NCI-H2196 treated with DMSO at 0.1 percent for 48 hours (cell line): ENCODE results near the gene KIAA1671.
"Not testable (repeated sequence)": the region's sequence is repeated elsewhere in the genome, so short reads cannot be mapped to it uniquely, and the experiment has no call there.

ENCODE experiments used
- DNase-seq: peaks from one replicate; lab custom pipeline; 2025; ENCODE audit not compliant: unreplicated experiment; lab: John Stamatoyannopoulos, UW

The KIAA1671 gene

GRCh38 chr22:24951942-24952836 is at the start of gene KIAA1671:
Gene KIAA1671 (plus strand): TSS chr22:24952716. CDS start chr22:25028000, 75,284 bp downstream.
- peak; percentile 39 for DNase-seq

DNA sequence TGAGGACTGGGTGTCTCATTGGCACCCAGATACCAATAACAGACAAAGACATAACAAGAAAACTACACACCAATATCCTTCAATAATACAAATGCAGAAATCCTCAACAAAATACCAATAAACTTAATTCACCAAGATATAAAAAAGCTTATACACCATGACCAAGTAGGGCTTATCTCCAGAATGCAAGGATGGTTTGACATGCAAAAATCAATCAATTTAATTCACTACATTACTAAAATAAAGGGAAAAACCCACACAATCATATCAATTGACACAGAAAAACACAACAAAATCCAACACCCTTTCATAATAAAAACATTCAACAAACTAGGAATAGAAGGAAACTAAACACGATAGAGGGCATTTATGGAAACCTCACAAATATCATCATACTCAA is 46.6 kb upstream of the KIAA1671 start:
- no peak for DNase-seq

DNA sequence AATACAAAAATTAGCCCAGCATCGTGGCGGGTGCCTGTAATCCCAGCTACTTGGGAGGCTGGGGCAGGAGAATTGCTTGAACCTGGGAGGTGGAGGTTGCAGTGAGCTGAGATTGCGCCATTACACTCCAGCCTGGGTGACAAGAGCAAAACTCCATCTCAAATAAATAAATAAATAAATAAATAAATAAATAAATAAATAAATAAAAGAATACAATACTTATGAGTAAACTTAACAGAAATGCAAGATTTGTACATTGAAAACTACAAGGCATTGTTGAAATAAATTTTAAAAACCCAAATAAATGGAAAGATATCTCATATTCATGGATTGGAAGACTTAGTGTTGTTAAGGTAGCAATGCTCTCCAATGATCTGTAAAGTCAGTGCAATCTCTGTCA is 45.4 kb upstream of the KIAA1671 start:
- DNase-seq: not testable (repeated sequence)

- no peak for DNase-seq
These were observed 32.5 kb upstream of the KIAA1671 start for GRCh38 chr22:24920029-24920428.

DNA sequence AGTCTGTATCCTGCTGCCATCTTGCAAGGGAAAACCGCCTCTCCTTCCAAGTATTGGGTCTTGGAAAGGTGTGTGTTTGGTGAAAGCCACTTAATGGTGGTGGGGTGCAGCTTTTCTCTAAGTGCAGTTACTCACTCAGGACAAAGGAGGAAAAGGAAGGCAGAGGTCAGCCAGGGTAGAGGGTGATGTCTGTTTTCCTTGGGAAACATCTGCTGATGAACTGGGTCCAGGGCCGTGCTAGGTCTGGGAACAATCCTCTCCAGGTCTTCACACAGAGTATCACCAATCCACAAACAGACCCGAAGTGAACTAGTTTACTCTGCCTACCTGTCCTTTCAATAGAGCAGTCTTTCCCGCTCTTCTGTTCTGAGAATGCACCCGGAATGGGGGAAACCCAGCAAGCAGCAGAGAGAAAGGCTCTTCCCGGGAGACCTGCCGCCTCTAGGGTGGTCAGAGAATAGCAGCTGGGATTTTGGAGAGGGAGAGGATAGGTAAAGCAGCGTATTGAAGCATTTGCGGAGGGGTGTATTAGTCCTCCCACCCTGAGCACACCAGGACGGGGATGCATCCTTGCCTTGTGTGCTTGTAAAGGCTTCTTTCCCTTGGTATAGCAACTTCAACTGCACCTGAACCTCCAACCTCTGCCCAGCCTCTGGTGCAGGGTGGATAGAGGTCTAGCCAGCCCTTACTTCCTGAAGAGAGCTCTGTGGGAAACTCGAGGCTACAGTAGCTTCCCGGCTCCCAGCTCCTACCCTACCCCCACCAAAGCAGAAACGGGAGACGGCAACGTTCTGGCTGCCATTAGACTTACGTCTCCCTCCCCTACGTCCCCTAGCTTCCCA is 26.7 kb upstream of the KIAA1671 start:
- no peak for DNase-seq

DNA sequence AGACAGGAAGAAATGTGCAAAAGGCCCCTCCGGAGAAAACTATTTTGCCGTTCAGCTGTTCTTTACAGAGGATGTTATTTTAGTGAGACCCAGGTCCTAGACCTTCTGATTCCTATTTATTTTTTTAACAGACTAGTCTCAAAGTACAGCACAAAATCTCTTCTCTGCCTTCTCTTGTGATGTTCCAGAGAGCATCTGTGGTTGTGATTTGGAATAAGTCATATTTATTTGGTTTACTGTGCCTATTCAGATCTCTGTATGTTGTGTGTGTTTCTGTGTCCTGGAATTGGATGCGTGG is 26.1 kb upstream of the KIAA1671 start:
- no peak for DNase-seq

- DNase-seq: no peak
These were observed 25.5 kb upstream of the KIAA1671 start for GRCh38 chr22:24926849-24927579.

DNA sequence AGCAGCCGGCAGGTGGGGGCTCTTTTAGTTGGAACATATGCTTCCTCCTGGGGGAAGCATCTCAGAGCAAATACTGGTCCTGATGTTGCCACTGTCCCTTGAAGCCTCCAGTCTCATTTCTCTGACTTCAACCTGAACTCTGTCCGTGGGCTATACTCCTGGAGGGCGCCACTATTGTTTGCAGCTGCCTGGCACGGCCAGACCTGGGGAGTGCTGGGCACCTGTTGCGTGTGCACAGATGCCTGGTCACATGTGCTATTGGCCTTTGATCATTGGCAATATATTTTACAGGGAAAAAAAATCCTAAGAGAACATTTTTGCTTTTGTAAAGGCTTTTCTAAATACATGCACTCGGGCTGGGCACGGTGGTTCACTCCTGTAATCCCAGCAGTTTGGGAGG is 24.2 kb upstream of the KIAA1671 start:
- no peak for DNase-seq

DNA sequence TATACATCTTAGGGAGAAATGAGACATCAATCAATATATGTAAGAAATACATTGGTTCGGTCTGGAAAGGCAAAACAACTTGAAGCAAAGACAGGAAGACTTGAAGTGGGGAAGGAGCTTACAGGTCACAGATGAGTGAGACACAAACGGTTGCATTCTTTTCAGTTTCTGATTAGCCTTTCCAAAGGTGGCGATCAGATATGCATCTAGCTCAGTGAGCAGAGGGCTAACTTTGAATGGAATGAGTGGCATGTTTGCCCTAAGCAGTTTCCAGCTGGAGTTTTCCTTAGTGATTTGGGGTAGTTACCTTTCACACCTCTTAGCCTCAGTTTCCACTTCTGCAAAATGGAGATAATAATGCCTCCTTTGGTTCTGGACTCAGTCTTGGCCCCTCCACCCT is 21.8 kb upstream of the KIAA1671 start:
- no peak for DNase-seq

DNA sequence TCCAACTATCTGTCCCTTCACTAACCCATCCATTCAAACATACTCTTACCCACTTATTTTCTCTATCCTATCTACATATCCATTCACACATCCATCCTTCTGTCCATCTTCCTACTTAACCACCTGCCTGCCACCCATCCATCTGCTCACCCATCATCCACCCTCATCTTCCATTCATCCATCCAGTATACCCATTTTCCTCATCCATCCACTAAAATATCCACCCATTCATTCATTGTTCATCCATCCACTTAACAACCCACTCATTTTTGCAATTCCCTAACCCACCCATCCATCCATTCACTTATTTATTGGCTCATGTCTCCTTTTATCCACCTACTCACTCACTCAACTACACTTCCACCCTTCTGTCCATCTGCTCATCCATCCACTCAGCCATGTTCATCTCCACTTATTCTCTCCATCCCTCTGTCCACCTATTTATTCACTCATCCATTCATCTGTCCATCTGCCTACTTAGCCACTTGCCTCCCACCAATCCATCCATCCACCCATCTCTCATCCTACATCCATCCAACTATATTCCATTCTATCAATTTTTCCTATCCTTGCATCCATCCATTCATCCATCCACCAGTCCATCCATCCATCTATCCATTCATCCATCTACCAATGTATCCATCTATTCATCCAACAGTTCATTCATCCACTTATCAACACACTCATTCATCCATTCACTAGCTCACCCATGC is 16.6 kb upstream of the KIAA1671 start:
- no peak for DNase-seq

DNA sequence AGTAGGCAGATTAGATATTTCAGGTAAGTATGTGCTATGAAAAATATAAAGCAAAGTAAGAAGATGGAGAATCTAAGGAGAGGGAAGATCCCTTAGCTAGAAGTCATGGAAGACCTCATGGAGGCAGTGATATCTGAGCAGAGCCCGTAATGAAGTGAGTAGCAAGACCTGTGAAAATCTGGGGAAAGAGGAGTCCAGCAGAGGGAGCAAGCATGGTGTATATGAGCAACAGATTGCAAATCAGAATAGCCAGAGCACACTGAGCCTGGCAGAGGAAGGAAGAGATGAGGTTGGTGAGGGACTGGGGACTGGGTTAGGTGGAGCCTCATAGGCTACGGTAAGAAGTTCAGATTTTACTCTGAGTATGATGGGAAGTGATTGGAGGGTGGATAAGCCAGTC is 15.4 kb upstream of the KIAA1671 start:
- DNase-seq: no peak

GRCh38 chr22:24938741-24939341 is 13.7 kb upstream of the KIAA1671 start:
- DNase-seq: peak; percentile 15

GRCh38 chr22:24942301-24942700 is 10.2 kb upstream of the KIAA1671 start:
- no peak for DNase-seq

- DNase-seq: no peak
These were observed 8.1 kb upstream of the KIAA1671 start for GRCh38 chr22:24944217-24944937.

- DNase-seq: no peak
These were observed 7.1 kb upstream of the KIAA1671 start for GRCh38 chr22:24945430-24945829.

DNA sequence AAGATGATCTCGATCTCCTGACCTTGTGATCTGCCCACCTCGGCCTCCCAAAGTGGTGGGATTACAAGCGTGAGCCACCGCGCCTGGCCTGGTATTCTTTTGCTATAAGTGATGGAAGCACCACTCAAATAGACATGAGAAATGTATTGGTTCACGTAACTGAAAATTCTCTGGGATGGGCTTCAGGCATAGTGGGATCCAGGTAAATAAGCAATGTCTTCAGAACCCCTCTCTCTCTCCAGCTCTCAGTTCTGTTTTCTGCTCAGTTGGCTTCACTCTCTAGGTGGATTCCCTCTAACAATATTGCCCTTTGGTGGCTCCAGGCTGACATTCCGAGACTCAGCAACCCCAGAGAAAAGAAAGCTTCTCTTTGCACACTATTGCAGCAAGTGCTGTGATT is 5.1 kb upstream of the KIAA1671 start:
- DNase-seq: no peak

DNA sequence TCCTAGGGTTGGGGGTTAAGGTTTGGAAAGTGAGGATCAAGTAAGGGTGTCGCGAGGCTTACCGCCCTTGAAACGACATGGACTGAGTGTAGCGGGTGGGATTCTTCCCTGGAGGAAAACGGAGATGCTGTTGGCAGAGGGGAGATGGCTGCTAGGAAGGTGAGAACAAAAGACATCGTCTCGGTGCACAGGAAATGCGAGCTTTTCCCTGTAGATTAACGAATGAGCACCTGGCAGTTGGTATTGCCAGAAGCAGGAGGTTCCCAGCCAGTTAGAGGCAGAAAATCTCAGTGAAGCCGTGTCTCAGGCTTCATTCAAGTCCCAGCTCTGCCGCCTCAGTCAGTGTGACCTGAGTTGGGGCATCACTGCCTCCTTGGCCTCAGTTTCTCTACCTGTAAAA is 4.6 kb upstream of the KIAA1671 start:
- DNase-seq: no peak

DNA sequence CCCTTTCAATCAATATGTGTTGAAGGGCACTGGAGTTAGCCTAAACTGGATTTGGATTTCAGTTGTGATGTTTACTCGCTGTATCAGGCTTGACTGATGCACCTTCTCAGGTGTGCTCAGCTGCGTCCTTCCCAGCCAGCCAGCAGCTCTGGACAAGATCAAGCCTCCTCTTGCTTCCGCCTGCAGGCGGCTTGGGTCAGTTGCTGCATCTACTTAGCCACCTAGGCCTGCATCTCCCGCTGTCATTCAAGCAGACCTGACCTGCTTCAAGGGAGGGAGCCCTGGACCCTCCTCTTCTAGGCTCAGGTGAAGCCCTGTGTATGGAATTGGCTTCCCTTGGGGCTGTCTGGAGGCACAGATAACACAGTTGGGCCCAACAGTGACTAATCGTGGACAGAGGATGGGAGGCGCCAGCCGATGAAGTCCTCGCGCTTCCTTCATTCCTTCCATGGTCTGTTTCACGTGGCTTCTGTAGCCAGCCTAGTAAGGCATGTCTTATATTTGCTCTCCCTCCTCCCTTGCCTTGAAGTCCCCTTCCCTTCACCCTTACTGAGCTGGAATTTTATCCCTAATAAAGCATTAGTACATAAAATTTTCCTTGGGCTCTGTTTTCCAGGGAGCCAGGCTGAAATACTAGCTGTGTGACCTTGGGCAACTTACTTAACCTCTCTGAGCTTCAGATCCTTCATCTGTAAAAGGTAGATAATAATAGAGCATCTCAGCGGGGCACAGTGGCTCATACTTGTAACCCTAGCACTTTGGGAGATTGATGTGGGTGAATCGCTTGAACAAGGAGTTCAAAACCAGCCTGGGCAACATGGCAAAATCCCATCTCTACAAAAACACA is 3.9 kb upstream of the KIAA1671 start:
- no peak for DNase-seq
